Keratinocyte (primary cell): ENCODE data around the gene FST.

Experiments
- CTCF ChIP-seq, 3 experiments: IDR thresholded peaks in 1 of 3; conservative IDR thresholded peaks in 1 of 3; optimal IDR thresholded peaks in 1 of 3; 2 replicates in 2 of 3; 3 replicates in 1 of 3; pipeline versions ENCODE3 to v1.5.1; 2011; ENCODE audit warnings: low read length in 3 of 3, mild to moderate bottlenecking in 3 of 3, moderate library complexity in 2 of 3, control low read depth in 1 of 3, inconsistent platforms in 1 of 3; ENCODE audit not compliant: insufficient read depth in 2 of 3; ENCODE audit errors: extremely low read depth in 1 of 3
- EZH2 ChIP-seq: IDR thresholded peaks from one replicate; pipeline ENCODE4 v1.6.1; 2012; ENCODE audit warnings: inconsistent platforms, mild to moderate bottlenecking, low read length, moderate library complexity

GRCh38 chr5:53453898-53454718 lies 26.3 kb upstream of the FST start:
- TF ChIP-seq CTCF (optimal IDR thresholded peaks at IDR 0.05 in 1 of 3, IDR thresholded peaks at IDR 0.05 in 1 of 3, conservative IDR thresholded peaks at IDR 0.05 in 1 of 3; ENCODE audit: extremely low read depth in 1 of 3, insufficient read depth in 2 of 3, low read length in 3 of 3) (no peak), EZH2 (no peak)
